ENCODE results near the gene POLR2E. TPM values are rescaled to one million over a fixed set of nuclear protein-coding genes. Genes with fewer than 3 reads are reported as not detected.
A peak's percentile ranks its signal among the peaks of the same experiment; 100 is the strongest.

Gene POLR2E
- total RNA-seq, 4 donors from 2014 or later = 81.6 to 136 (median 121) TPM

- WGBS, 2 donors = 81 to 90% methylated on average over 23 to 24 of the region's 25 CpGs
- Histone ChIP-seq H3K27me3 (no peaks in the 10 kb centered on the region), H3K27ac (peak overlapping the region; percentile 76 to 93 (median 83)), H3K4me1 (peaks cover 0 to 41% (median 15%) of the 10 kb centered on the region in 4 donors), H3K4me3 (no peak overlapping the region), H3K9me3 (no peaks in the 10 kb centered on the region), H3K36me3 (peaks cover 0 to 91% (median 31%) of the 10 kb centered on the region in 3 donors)
- TF ChIP-seq, protein P1, sequence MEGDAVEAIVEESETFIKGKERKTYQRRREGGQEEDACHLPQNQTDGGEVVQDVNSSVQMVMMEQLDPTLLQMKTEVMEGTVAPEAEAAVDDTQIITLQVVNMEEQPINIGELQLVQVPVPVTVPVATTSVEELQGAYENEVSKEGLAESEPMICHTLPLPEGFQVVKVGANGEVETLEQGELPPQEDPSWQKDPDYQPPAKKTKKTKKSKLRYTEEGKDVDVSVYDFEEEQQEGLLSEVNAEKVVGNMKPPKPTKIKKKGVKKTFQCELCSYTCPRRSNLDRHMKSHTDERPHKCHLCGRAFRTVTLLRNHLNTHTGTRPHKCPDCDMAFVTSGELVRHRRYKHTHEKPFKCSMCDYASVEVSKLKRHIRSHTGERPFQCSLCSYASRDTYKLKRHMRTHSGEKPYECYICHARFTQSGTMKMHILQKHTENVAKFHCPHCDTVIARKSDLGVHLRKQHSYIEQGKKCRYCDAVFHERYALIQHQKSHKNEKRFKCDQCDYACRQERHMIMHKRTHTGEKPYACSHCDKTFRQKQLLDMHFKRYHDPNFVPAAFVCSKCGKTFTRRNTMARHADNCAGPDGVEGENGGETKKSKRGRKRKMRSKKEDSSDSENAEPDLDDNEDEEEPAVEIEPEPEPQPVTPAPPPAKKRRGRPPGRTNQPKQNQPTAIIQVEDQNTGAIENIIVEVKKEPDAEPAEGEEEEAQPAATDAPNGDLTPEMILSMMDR (IDR thresholded peaks at IDR 0.05) = no peak
- TF ChIP-seq EP300 (IDR thresholded peaks at IDR 0.05) (no peak), POLR2A (IDR thresholded peaks at IDR 0.05) (no peak)
- no peak for DNase-seq (ENCODE audit: low spot score in 2 of 2)
These were observed 18.9 kb upstream of the POLR2E start for GRCh38 chr19:1113986-1114483.

DNA sequence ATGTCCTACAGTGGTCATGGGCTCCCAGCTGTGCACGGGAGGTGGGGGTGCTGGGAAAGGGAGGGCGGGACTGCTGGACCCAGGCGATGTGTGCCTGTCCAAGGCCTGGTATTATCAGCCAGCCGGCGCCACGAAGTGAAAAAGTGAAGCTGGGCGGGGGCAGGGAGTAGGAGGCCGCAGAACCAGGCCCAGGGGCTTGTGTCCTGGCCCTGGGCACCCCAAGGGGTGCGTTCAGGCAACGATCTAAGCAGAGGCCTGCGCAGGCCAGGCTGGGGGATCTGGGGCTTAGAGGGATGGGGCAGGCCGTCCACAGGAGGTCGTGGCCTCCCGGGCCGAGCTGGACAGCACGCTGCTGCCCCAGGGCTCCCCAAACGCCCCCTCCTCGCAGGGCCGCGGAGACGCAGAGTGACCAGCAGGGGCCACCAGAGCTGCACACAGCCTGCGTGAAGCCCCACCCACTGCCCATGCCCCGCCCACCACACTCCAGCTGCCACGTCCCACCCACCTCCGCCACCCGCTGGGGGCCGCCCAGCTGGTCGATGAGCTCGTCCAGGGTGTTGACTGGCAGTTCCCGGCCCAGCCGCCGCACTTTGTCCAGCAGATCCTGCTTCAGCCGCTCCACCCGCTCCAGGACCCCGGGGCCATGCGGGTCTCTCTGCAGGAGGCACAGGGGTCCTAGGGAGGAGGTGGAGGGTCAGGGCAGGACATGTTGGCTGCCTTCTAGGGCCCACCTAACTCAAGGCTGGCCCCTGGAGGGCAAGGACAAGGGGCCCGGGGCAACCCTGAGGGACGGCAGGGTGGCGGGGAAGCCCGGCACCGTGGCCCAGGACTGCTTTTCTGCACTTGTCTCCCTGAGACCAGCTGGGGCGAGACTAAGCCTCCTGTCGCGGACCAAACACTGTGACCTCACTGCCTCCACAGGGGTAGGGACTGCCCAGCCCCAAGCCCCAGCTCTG lies 18.1 kb upstream of the POLR2E start:
- Histone ChIP-seq H3K27me3 (no peaks in the 10 kb centered on the region), H3K27ac (peak overlapping the region; percentile 76 to 93 (median 83)), H3K9me3 (no peaks in the 10 kb centered on the region), H3K4me1 (peaks cover 0 to 41% (median 15%) of the 10 kb centered on the region in 4 donors), H3K36me3 (peaks cover 0 to 91% (median 30%) of the 10 kb centered on the region in 3 donors), H3K4me3 (no peak overlapping the region)
- peak in 1 of 2 donors; percentile 78 for TF ChIP-seq EP300 (IDR thresholded peaks at IDR 0.05)
- peak in 1 of 2 donors; percentile 61 for TF ChIP-seq POLR2A (IDR thresholded peaks at IDR 0.05)
- TF ChIP-seq, protein P1 (IDR thresholded peaks at IDR 0.05) = peak; percentile 96 to 99 (median 97)
- DNase-seq (ENCODE audit: low spot score in 2 of 2) = peak; percentile 97 to 98
- WGBS, 2 donors = 23 to 35% methylated on average over 20 to 43 of the region's 44 CpGs

- Histone ChIP-seq H3K27me3 (no peaks in the 10 kb centered on the region), H3K4me1 (peaks cover 0 to 42% (median 15%) of the 10 kb centered on the region in 4 donors), H3K4me3 (no peak overlapping the region), H3K36me3 (peaks cover 3 to 91% (median 26%) of the 10 kb centered on the region in 3 donors), H3K27ac (peak overlapping the region; percentile 68 to 93 (median 83)), H3K9me3 (no peaks in the 10 kb centered on the region)
- DNase-seq (ENCODE audit: low spot score in 2 of 2) = peak; percentile 68
- WGBS, 2 donors = 64 to 68% methylated on average over 54 to 64 of the region's 71 CpGs
- no peak for TF ChIP-seq EP300 (IDR thresholded peaks at IDR 0.05)
- TF ChIP-seq, protein P1 (IDR thresholded peaks at IDR 0.05) = no peak
- no peak for TF ChIP-seq POLR2A (IDR thresholded peaks at IDR 0.05)
These were observed 17.3 kb upstream of the POLR2E start for GRCh38 chr19:1112268-1113029.

DNA sequence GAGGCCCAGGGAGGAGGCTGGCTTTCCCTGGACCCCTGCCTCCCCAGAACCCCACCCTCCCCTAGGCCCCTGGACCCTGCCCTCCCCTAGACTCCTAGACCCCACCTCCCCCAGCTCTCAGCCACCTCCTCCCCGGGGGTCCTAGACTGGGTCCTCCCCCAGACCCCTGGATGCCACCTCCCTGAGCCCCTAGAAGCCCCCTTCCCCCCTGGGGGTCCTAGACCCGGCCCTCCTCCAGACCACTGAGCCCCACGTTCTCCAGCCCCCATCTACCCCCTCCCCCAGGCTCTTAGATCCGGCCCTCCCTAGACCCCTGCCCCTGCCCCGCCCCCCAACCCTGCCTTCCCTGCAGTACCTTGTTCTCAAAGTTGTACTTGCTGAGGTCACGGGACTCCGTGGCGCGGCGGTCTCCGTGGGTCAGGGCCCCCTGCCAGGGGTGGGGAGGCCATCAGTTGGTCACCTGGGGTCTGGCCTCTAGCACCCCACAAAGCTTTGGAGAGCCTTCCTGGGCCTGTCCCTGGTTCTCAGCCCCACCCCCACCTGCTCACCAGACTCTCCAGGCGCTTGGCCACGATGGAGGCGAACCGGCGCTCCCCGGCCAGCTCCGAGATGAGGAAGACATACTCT lies 16.6 kb upstream of the POLR2E start:
- Histone ChIP-seq H3K9me3 (no peaks in the 10 kb centered on the region), H3K4me1 (peaks cover 0 to 49% (median 15%) of the 10 kb centered on the region in 4 donors), H3K27ac (peak overlapping the region; percentile 25 to 93 (median 83)), H3K36me3 (peaks cover 3 to 91% (median 20%) of the 10 kb centered on the region in 3 donors), H3K4me3 (no peak overlapping the region), H3K27me3 (no peaks in the 10 kb centered on the region)
- TF ChIP-seq, protein P1 (IDR thresholded peaks at IDR 0.05) = no peak
- TF ChIP-seq EP300 (IDR thresholded peaks at IDR 0.05) (no peak), POLR2A (IDR thresholded peaks at IDR 0.05) (no peak)
- WGBS, 2 donors = 69 to 74% methylated on average over 11 to 18 of the region's 18 CpGs
- DNase-seq (ENCODE audit: low spot score in 2 of 2) = no peak
